GM18907 (cell line): ENCODE results near the gene MCCD1.

Experiments
- ATAC-seq: cut with Tn5 transposase; IDR thresholded peaks from one replicate; pipeline ENCODE4 v1.9.1; 2021; ENCODE audit warnings: mild to moderate bottlenecking, moderate library complexity; ENCODE audit not compliant: unreplicated experiment

The MCCD1 gene

DNA sequence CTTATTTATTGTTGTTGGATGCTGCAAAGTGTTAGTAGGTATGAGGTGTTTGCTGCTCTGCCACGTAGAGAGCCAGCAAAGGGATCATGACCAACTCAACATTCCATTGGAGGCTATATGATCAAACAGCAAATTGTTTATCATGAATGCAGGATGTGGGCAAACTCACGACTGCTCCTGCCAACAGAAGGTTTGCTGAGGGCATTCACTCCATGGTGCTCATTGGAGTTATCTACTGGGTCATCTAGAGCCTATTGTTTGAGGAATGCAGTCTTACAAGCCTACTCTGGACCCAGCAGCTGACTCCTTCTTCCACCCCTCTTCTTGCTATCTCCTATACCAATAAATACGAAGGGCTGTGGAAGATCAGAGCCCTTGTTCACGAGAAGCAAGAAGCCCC lies 18.8 kb upstream of the MCCD1 start:
- no peak for ATAC-seq

DNA sequence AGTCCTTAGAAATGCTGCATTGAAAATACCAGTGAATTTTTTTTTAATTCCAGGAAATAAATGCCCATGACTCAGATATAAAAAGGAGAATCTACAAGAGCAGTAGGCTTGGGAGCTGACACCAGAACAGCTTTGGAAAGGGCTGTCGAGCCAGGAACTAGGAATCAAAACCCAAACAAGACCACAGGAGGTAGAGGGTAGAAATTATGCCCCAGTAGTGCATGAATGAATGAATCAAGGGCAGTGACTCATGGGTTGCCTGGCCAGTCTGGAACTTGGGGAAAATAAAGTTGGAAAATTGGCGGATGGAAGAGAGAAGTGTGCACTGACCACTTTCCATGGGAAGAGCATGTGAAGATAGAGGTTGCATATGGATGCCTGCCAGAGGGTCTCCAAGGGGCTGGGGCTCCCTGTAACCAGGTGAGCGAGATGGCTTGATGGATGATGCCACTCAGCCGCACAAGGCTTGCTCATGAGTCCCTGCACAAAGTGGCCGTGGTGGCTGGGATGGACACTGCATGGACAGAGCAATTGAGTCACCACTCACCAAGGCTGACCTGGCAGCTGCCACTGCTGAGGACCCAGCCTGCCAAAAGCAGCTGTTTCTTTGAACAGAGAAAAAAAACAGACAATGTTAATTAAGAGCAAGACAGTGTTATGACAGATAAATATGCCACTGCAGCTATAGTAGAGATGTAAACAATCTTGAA lies 15.2 kb upstream of the MCCD1 start:
- no peak for ATAC-seq

DNA sequence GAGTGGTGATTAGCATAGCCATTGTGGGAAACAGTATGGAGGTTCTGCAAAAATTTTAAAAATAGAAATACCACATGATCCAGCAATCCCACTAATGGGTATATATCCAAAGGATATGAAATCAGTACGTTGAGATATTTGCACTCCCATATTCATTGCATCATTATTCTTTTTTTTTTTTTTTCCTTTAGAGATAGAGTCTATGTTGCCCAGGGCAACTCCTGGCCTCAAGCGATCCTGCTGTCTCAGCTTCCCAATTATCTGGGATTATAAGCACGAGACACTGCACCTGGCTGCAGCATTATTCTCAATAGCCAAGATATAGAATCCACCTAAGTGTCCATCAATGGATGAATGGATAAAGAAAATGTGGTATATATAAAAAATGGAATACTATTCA lies 6.9 kb upstream of the MCCD1 start:
- ATAC-seq, result no peak

DNA sequence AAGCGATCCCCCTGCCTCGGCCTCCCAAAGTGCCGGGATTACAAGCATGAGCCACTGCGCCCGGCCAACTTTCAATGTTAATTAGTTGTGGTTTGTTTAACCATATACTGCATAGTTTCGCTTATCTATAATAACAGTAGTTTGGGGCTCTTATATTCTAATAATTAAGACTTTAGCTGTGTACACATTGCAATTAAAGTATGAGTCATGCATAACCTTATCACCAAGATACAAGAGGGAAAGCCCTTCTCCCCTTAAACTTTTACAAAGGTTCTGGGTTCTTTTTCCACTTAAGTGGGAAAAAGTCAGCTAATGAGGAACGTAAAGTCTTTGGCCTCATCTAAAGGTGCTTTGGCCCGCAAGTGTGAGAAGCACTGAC lies 3.2 kb upstream of the MCCD1 start:
- no peak for ATAC-seq

DNA sequence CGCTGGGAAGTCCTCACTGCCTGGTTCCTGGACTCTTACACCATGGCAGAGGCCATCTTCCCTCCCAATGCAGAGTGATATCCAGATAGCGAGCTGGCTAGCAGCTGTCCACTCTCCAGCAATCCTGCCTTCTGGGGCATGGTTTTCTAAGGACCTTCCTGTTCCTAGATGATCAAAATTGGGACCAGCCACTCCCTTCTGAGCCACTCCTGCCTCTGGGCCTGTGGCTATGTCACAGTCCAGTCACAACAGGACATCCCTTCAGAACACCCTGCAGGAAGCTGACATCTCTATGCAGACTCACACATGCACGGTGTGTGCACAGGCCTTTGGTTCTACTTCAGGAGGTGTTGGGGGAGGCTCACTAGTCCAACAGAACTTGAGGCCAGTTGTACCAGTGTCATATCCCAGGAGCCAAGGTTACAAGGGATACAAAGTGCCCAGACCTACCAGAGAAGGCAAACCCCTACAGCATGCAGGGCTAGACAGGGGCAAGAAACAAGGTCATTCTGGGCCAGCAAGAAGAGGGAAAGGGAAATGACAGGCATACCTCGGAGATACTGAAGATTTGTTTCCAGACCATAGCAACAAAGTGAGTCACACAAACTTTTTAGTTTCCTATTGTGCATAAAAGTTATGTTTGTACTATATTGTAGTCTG lies 2.7 kb upstream of the MCCD1 start:
- ATAC-seq, result no peak

DNA sequence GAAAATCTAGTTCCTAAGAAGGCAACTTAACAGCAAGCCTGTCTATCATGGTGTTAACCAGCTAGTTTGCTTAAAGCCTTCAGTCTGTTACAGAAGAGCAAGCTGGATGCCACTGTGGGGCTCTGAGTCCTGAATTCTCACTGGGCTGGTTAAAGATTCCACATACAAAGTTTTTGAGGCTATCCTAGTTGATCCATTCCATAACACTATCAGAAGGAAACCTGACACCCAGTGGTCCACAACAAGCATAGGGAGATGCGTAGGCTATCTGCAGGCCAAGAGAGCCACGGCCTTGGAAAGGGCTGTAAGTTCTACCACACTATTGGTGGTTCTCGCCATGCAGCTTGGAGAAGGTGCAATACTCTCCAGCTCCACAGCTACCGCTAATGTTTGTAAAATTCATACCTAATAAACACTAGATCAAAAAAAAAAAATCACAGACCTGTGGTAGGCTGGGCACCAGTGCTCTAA lies 420 bp upstream of the MCCD1 start:
- ATAC-seq, result no peak

DNA sequence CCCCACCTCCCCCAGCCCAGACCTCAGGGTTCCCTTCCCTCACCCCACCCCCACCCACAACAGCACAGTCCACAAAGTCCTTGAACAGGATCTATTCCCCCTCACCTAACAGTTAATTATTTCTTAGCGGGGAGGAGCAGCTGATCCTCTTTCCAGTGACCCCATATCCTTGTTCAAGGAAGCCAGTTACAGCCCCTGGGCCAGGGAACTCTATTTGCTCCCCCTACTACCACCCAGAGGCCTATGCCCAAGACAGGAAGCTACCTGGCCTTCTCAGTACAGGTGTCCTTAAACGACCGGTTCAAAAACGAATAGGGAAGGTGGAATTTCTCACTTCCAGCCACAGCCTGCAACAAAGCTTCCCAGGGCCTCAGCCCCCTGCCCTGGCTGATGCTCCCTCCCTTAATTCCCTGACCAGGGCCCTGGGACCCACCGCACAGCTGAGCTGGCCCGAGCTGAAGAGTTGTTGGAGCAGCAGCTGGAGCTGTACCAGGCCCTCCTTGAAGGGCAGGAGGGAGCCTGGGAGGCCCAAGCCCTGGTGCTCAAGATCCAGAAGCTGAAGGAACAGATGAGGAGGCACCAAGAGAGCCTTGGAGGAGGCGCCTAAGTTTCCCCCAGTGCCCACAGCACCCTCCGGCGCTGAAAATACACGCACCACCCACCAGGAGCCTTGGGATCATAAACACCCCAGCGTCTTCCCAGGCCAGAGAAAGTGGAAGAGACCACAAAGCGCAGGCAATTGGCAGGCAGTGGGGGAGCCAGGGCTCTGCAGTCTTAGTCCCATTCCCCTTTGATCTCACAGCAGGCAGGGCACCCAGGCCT lies 778 bp downstream of the MCCD1 start:
- ATAC-seq, result no peak

DNA sequence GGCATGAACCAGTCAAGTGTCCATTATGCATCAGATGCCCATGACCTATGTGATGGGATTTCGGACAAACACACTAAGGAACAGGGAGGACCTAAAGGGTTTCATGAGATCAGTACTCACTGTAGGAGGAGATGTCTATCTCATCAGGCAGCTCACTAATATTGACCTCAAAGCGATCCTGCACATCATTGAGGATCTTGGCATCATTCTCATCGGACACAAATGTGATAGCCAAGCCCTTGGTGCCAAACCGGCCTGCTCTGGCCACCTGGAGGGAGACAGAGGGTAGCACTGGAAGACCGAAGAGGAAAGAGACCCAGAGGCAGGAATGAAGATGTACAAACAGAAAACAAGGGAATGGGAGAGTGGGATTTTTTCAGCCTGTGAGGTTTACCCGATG lies 1.9 kb downstream of the MCCD1 start:
- no peak for ATAC-seq

DNA sequence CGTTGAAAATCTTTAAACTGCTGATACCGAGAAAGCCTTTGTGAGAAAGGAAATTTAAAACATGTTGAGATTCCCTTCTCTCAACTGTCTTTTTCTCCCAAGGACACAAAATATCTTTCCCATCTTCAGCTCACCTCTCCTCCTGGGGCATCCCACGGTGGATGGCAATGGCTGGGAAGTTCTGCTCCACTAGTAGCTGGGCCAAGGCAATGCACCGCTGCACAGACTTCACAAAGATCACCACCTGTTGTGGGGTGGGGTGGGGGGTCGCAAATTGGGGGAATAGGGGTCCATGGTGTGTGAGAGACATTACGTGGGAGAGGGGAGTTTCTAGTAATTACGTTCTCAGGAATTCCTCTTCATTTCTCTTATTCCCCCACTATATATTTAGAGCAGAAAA lies 2.4 kb downstream of the MCCD1 start:
- ATAC-seq, result no peak

DNA sequence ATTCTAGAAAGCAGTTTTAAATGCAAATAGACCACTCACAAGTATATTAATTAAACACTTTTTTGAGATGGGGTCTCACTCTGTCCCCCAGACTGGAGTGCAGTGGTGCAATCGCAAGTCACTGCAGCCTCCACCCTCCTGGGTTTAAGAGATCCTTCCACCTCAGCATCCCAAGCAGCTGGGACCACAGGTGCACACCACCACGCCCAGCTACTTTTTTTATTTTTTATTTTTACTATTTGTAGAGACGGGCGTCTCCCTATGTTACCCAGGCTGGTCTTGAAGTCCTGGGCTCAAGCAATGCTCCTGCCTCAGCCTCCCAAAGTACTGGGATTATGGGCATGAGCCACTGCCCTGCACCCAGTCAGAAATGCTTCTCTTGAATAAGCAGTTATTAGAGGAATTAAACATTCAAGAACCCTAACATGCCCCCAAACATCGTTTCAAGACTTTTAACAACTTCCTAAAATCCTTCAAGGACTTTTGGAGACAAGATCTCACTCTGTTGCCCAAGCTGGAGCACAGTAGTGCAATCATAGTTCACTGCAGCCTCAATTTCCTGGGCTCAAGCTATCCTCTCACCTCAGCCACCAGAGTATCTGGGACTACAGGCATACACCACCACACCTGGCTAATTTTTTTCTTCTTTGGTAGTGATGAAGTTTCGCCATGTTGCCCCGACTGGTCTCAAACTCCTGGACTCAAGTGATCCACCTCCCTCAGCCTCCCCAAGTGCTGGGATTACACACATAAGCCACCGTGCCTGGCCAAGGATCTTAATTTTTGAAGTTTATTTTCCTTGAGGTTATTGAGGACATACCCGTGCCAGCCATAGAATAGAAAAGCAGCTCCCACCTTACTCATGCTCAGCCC lies 3.2 kb downstream of the MCCD1 start:
- no peak for ATAC-seq

DNA sequence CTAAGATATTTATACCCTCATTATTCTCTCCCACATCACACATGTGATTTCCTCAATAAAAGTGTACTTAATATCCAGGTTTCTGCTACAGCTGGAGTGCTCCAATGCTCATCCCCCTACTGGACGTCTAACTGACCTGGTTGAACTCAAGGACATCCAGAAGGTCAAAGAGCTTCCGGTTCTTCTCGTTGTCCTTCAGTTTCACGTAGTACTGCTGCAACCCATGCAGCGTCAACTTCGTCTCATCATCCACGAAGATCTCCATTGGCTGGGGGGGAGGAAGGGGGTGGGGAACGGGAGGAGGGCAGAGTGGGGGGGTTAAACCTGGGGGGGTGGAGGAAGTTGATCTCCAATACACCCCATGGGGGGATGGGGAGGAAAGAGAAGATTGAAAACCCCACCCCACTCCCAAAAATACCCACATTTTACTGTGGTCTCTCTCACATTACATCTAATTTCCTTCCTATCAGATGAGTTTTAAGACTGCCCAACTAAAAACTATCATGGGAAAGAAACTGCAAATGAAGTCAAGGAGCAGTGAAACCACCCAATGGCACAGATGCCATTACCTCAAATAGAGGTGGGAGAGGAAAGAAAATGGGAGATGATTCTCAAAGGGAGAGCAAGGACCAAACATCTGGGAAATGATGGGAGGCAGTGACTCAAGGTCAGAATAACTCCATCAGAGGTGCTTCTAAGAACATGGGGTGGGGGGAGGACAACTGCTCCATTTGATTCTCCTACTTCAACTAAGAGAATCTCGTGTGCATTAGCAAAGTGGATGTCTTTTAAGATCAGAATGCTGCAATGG lies 4.1 kb downstream of the MCCD1 start:
- no peak for ATAC-seq

DNA sequence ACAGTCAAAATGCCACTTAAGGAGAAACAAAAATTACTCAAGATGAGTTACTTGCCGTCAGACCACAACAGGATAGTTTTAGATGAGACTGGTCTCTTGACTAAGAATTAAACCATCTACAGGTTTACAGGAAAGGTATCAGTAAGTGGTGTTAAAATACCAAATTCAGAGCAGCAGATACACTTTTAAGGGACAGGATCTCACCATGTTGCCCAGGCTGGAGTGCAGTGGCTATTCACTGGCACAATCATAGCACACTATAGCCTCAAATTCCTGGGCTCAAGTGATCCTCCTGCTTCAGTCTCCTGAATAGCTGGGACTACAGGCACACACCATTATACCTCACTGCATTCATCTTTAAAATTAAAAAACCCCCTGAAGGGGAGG lies 4.7 kb downstream of the MCCD1 start:
- no peak for ATAC-seq

DNA sequence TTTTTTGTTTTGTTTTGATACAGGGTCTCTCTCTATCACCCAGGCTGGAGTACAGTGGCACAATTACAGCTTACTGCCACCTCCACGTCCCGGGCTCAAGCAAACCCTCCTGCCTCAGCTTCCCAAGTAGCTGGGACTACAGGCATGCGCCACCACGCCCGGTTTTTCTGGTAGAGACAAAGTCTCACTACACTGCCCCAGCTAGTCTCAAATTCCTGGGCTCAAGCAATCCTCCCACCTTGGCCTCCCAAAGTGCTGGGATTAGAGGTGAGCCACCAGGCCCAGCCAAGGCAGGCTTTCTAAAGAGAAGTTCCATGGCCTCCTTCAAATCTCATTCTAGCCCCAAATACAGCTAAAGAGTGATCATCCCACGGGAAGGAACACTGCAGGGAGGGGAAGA lies 5.2 kb downstream of the MCCD1 start:
- no peak for ATAC-seq

DNA sequence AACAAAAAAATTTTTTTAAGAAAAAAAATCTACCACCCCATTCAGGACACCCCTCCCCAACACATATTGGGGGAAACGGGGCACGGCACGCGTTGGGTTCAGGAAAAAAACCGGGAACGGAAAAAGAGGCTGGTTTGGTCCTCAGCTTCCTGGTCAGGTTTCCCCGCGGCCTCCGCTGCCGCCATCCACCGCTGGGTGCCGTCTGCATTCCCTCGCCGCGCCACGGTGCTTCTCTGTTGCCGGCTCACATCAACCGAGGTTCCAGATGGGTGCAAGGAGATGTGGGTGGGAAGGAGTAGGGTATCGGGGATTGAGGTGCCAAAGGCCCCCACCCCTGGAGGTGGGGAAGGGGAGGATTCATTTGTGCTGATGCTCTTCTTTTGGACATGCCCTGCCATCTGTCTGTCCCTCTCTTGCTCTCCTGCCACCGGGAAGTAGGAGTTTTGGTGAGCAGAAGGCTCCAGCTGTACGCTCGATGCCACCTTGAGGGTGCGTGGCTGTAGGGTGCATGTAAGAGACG lies 5.8 kb downstream of the MCCD1 start:
- no peak for ATAC-seq

DNA sequence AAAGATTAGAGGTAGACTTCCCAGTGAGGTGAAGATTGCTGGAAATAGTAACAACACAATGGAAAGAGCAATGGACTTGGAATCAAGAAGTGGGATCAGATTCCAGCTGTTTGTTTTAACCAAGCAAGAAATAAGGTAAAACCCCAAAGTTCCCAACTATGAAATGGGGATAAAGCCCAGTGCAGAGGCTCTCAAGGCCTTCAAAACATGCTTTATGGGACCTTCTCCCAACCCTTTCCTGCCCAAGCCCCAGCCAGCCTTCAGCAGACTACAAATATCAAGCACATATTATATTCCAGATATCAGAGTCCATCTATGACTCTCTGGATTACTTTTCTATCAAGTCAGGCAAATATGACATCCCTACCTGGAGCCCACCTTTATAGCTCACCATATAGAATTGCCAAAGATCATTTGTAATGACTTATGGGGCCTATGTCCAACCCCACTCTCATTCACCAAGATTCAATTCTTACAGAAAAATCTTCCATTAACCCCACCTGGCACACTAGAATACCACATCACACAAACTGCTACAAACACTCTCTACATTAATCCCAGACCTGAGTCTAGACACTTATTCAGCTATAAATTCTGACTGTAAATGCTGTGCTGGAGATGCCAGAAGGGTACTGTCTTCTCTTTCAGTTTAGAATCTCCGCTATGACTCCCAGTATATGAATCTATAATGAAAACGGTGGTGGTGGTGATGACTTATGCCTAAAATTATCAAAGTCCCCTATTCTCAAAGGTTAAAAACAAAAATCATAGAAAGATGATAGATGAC lies 7.0 kb downstream of the MCCD1 start:
- no peak for ATAC-seq

DNA sequence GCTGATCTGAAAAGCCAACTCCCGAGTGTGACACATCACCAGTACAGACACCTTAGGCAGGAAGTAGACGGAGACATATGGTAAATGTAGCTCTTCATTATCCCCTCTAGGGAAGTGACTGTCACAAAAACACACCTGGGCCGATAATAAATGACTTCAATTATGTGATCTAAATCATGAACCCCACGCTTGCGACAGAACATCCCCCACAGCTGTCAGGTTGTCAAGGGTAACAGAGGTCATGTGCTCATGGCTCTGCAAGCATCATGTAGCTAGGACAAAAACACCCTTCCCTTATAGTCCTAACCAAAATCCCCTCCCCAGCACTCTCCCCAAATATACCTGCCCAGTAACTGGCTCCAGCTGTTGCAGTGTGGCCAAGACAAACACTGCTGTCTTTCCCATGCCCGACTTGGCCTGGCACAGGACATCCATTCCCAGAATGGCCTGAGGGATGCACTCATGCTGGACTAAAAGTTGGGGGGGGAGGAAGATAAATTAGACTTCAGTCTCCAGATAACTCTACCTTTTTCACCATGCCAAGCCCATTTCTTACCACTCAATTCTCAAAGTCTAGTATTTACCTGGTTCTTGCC lies 10.1 kb downstream of the MCCD1 start:
- no peak for ATAC-seq

DNA sequence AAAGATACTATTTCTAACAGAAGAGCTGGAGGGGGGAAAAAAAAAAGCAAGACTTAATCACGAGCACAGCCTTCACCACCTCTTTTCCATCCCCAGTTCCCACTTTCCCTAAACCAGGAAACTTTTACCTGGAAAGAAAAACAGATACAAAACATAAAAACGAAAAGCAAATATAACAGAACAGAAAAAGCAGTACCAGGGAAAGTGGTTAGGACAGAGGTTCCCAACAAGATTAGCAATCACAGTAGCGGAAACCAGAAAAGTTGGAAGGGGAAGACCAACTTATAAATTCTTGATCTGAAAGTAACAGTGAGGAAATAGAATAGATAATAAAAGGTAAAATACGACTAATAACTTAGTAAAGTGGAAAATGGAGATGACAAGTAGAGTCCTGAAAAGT lies 11.9 kb downstream of the MCCD1 start:
- ATAC-seq, result no peak

DNA sequence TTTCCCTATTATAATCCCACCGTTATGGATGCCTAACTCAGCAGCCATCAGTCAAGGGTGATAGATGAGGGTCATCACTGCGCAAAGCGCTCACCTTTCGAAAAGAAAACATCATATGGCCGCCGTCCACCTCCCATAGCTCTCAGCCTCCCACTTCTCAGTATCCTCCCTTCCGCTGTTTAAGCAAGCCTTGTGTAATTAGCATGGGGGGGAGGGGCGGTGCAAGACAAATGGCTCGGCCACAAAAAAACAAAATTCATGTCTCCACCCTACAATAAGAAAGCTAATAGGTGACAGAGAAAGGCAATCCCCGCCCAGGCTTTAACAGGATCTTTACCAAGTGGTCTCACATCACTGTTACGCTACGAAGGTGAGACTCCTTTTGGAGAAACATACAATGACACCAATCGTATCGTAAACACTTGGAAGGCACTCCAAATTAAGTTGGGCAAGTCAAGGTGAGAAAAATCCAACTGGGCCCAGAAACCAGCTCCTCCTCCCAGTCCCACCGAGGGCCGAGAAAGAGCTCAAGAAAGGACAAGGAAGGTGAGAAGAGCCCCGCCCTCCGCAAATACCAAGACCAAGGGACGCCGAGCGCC lies 12.4 kb downstream of the MCCD1 start:
- ATAC-seq, result peak; percentile 9
